Measurements from ENCODE around the gene ARHGEF33. TPM values are rescaled to one million over a fixed set of nuclear protein-coding genes. Genes with fewer than 3 reads are reported as not detected.

Gene ARHGEF33
- total RNA-seq, 2 donors from 2014 or later = 0.96 to 2.2 TPM

GRCh38 chr2:38947241-38948239 lies 57.9 kb downstream of the ARHGEF33 start:
- no peaks in the 10 kb centered on the region for H3K27me3 ChIP-seq (replicated peaks; ENCODE audit: insufficient read depth)
- no peaks in the 10 kb centered on the region for H3K36me3 ChIP-seq
- 39% methylated on average over 11 of the region's 11 CpGs for WGBS
- no peaks in the 10 kb centered on the region for H3K9me3 ChIP-seq
- no peak overlapping the region for H3K27ac ChIP-seq
- intact Hi-C loops (cut with DNase I) = loop anchor here (5.0 kb wide), 2 partner anchors 110 to 280 kb away; no protein-coding TSS in a partner anchor
- TF ChIP-seq, protein P1, sequence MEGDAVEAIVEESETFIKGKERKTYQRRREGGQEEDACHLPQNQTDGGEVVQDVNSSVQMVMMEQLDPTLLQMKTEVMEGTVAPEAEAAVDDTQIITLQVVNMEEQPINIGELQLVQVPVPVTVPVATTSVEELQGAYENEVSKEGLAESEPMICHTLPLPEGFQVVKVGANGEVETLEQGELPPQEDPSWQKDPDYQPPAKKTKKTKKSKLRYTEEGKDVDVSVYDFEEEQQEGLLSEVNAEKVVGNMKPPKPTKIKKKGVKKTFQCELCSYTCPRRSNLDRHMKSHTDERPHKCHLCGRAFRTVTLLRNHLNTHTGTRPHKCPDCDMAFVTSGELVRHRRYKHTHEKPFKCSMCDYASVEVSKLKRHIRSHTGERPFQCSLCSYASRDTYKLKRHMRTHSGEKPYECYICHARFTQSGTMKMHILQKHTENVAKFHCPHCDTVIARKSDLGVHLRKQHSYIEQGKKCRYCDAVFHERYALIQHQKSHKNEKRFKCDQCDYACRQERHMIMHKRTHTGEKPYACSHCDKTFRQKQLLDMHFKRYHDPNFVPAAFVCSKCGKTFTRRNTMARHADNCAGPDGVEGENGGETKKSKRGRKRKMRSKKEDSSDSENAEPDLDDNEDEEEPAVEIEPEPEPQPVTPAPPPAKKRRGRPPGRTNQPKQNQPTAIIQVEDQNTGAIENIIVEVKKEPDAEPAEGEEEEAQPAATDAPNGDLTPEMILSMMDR (IDR thresholded peaks at IDR 0.05) = peak; percentile 45 to 75 (median 70)
- no peak for TF ChIP-seq POLR2AphosphoS5 (IDR thresholded peaks at IDR 0.05)
- H3K4me1 ChIP-seq (replicated peaks) = no peaks in the 10 kb centered on the region
- peak; percentile 79 for DNase-seq (ENCODE audit: low spot score)
- H3K4me3 ChIP-seq = no peak overlapping the region

DNA sequence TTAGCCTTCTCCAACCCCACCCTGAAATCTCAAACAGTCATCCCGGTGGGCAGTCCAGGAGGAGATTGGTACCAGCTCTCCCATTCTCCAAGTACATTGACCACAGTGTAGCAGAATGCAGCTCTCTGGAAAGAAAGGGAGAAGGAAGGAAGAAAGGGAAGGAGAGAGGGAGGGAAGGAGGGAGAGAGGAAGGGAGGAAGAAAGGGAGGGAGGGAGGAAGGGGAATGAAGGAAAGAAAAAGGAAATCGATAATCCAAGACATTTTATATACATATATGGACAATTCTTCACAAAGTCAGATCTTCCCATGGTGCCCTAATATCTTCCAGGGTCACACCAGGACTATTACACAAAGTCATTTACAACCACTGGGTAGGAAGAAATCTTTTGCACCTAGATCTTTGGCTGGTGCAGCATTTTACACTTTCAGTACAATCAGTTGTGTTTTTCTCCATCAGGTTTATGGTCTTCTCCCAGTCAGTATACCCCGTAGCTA lies 58.8 kb downstream of the ARHGEF33 start:
- Histone ChIP-seq H3K27me3 (replicated peaks; ENCODE audit: insufficient read depth) (no peaks in the 10 kb centered on the region), H3K4me1 (replicated peaks) (no peaks in the 10 kb centered on the region), H3K36me3 (no peaks in the 10 kb centered on the region), H3K9me3 (no peaks in the 10 kb centered on the region), H3K27ac (no peak overlapping the region), H3K4me3 (no peak overlapping the region)
- WGBS = 87% methylated on average over 3 of the region's 3 CpGs
- DNase-seq (ENCODE audit: low spot score) = no peak
- no peak for TF ChIP-seq POLR2A (IDR thresholded peaks at IDR 0.05)
- no peak for TF ChIP-seq POLR2AphosphoS5 (IDR thresholded peaks at IDR 0.05)
- TF ChIP-seq, protein P1 (IDR thresholded peaks at IDR 0.05) = no peak
- intact Hi-C loops (cut with DNase I) = loop anchor here (5.0 kb wide), 2 partner anchors 109 to 279 kb away; no protein-coding TSS in a partner anchor

DNA sequence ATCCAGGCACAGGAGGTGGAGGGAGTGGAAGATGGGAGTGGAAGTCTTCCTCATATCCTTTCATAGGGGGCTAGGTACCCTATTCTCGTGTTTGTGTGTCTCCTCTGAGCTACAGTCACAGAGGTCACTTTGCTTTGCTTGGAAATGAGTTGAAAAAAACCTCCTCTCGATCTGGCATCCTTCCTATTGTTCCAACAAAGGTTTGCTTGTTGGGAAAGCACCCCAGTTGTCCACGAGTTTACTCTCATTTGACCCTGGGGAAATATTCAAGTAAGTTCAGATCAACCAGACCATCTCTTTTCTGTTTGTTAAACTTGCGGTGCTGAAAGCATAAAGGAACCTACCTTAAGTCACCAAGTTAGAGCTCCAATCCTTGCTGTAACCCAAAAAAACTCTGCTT lies 59.3 kb downstream of the ARHGEF33 start:
- Histone ChIP-seq H3K27me3 (replicated peaks; ENCODE audit: insufficient read depth) (no peaks in the 10 kb centered on the region), H3K36me3 (no peaks in the 10 kb centered on the region), H3K4me1 (replicated peaks) (no peaks in the 10 kb centered on the region), H3K27ac (no peak overlapping the region), H3K4me3 (no peak overlapping the region), H3K9me3 (no peaks in the 10 kb centered on the region)
- TF ChIP-seq POLR2AphosphoS5 (IDR thresholded peaks at IDR 0.05) (no peak), POLR2A (IDR thresholded peaks at IDR 0.05) (no peak)
- TF ChIP-seq, protein P1 (IDR thresholded peaks at IDR 0.05) = no peak
- no peak for DNase-seq (ENCODE audit: low spot score)
- intact Hi-C loops (cut with DNase I) = loop anchor here (5.0 kb wide), 2 partner anchors 108 to 278 kb away; no protein-coding TSS in a partner anchor
- 66% methylated on average over 4 of the region's 4 CpGs for WGBS

GRCh38 chr2:38951766-38952165 lies 62.1 kb downstream of the ARHGEF33 start:
- Histone ChIP-seq H3K27me3 (replicated peaks; ENCODE audit: insufficient read depth) (no peaks in the 10 kb centered on the region), H3K36me3 (no peaks in the 10 kb centered on the region), H3K27ac (no peak overlapping the region), H3K9me3 (no peaks in the 10 kb centered on the region), H3K4me1 (replicated peaks) (no peaks in the 10 kb centered on the region), H3K4me3 (no peak overlapping the region)
- no peak for DNase-seq (ENCODE audit: low spot score)
- no peak for TF ChIP-seq POLR2AphosphoS5 (IDR thresholded peaks at IDR 0.05)
- no peak for TF ChIP-seq POLR2A (IDR thresholded peaks at IDR 0.05)
- TF ChIP-seq, protein P1 (IDR thresholded peaks at IDR 0.05) = no peak
- intact Hi-C loops (cut with DNase I) = no loop called here

Data from prostate gland (tissue), 2 donors.